ENCODE results near the gene KRTAP4-9.

- TF ChIP-seq POLR2A (IDR thresholded peaks at IDR 0.05; ENCODE audit: borderline replicate concordance, extremely low read depth, insufficient read depth, insufficient read length) (no peak), MAX (IDR thresholded peaks at IDR 0.05) (no peak), YY1 (IDR thresholded peaks at IDR 0.05; ENCODE audit: extremely low read depth, insufficient replicate concordance, low read depth, low read length) (no peak), POLR2AphosphoS5 (IDR thresholded peaks at IDR 0.05; ENCODE audit: low read depth, low read length) (no peak), CBX3 (IDR thresholded peaks at IDR 0.05; ENCODE audit: low read depth) (no peak)
These were observed 7.1 kb upstream of the KRTAP4-9 start, which contains the start of gene KRTAP4-8 for GRCh38 chr17:41098042-41098441.
